H54 (cell line): ENCODE data around the gene TRPM5.

Experiments used
- DNase-seq: peaks from one replicate; pipeline ENCODE4 v3.0.0; 2011; ENCODE audit warnings: low spot score, mixed read lengths; ENCODE audit not compliant: insufficient read length
- FAIRE-seq: peaks from 3 replicates; lab custom pipeline; 2011; peaks lifted over from hg19 to GRCh38; lab: Jason Lieb, UNC
- POLR2A ChIP-seq: IDR thresholded peaks from 2 replicates; pipeline ENCODE4 v1.6.1; 2011; ENCODE audit warnings: low read depth, mild to moderate bottlenecking, low read length

TRPM5 gene

DNA sequence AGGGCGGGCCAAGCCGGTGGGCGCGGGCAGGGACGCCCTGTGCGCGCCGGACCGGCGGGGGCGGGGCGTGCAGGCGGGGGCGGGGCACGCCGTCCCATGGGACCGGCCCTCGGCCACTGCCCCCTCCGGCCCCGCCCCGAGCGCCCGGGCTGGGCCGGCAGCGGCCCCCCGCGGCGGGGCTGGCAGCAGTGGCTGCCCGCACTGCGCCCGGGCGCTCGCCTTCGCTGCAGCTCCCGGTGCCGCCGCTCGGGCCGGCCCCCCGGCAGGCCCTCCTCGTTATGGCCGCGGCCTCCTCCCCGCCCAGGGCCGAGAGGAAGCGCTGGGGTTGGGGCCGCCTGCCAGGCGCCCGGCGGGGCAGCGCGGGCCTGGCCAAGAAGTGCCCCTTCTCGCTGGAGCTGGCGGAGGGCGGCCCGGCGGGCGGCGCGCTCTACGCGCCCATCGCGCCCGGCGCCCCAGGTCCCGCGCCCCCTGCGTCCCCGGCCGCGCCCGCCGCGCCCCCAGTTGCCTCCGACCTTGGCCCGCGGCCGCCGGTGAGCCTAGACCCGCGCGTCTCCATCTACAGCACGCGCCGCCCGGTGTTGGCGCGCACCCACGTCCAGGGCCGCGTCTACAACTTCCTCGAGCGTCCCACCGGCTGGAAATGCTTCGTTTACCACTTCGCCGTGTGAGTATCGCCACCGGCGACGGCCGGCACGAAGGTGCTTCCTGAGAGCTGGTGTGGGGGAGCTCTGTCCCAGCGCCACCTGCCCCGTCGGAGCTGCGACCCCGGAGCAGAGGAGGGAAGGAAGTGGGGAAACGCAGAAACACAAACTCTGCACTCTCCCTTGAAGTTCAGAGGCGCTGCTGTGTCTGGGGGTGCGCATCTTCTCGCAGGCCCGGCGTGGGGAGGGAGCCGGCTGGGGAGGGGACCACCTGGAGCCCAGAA is 769 bp upstream of the TRPM5 start, which contains the start of gene KCNQ1:
Gene KCNQ1 (plus strand): TSS at position 188 of the 925 bp plus-strand sequence. CDS start 91 bp downstream, at position 279.
- TF ChIP-seq POLR2A, result no peak
- peak; percentile 81 for DNase-seq
- no peak for FAIRE-seq

DNA sequence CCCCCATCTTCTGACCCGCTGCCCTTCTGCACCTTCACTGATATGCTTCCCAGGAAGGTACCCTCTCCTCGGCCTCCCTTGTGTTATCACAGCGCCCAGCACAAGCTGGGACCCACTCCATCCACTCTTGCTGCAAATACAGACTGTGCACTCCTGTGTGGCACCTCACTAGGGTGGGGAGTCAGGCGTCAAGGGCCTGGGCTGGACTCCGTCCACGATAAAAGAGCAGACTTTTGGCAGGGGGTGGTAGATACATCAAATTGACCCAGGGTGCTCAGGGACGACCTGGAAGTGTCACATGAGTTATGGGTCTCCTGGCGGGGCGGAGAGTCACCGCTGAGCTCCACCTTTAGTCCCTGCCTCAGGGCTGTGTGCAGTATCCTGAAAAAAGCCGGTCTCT is 908 bp downstream of the TRPM5 start:
- no peak for FAIRE-seq
- DNase-seq, result no peak

DNA sequence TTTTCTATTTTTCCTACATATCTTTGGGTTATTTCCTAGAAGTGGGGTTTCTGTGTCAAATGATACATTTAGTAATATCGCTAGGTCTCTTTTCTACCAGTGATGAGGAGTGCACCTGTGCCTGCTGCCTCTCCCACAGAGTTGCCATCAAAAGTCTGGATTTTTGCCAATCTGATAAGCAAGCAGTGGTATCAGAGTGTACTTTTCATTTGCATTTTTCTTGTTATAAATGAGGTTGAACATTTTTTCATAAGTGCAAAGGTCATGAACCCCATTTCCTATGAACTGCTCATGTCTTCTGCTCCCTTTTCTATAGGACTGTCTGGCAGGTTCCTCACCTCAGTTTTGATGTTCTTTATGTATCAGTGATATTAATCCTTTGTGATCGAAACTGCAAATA is 1.7 kb downstream of the TRPM5 start:
- no peak for TF ChIP-seq POLR2A
- DNase-seq (no peak), FAIRE-seq (no peak)

More for the DNA sequence above, 908 bp downstream of the TRPM5 start:
- TF ChIP-seq POLR2A, result no peak

DNA sequence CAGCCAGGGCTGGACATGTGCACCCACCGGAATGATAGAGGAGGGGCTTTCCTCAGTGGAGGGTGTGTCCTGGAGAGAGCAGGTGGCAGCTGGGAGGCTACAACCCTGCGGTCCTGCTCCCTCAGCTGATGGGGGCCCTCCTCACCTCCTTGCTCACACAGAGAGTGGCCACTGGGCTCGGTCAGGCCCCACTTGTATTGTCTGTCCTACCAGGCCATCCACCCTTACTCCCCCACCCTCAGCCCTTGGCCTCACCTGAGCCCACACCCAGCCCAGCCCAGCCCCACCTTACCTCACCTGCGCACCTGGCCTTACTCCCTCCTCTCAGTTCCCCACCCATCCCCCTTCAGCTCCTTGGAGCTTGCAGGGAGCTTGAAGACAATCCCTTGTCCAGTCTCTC is 3.1 kb downstream of the TRPM5 start:
- FAIRE-seq (no peak), DNase-seq (no peak)
- no peak for TF ChIP-seq POLR2A

- FAIRE-seq (no peak), DNase-seq (no peak)
- no peak for TF ChIP-seq POLR2A
Observed at GRCh38 chr11:2440646-2441045, 3.7 kb downstream of the TRPM5 start.

DNA sequence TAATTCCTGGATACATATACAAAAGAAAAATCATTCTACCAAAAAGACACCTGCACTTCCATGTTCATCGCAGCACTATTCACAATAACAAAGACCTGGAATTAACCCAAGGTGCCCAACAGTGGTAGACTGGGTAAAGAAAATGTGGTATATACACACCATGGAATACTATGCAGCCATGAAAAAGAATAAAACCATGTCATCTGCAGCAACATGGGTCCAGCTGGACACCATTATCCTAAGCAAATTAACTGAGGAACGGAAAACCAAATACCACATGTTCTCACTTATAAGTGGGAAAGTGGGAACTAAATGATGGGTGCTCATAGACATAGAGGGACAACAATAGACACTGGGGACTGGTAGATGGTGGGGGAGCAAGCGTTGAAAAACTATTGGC is 4.5 kb downstream of the TRPM5 start:
- FAIRE-seq, result no peak
- TF ChIP-seq POLR2A, result no peak
- DNase-seq, result no peak

- no peak for TF ChIP-seq POLR2A
- FAIRE-seq, result no peak
- DNase-seq, result no peak
Observed at GRCh38 chr11:2437516-2437915, 6.8 kb downstream of the TRPM5 start.

DNA sequence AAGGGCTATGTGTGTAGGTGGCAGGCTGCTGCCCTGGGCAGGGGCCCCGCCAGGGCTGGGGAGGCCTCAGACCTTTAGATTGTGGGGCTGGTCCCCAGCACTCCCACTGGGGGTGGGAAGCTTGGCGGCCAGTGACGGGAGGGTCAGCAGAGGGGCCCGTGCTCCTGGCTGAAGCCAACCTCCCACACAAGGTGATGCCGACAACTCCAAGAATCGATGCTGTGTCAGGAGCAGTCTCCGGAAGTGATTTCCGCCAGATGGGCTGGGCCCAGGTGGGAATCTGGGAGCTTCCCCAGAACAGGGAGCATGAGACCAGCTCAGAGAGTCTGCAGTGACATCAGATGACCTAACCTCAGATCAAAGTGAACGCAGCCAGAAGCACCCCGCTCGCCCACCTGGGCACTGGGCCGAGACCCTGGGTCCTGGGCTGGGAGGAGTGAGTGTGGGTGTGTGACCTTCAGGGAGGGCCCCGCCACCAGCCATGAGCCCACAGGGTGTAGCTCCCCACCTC is 7.7 kb downstream of the TRPM5 start:
- FAIRE-seq (no peak), DNase-seq (no peak)
- no peak for TF ChIP-seq POLR2A

- DNase-seq, result no peak
- TF ChIP-seq POLR2A, result no peak
- FAIRE-seq, result no peak
Observed at GRCh38 chr11:2436013-2436520, 8.2 kb downstream of the TRPM5 start.

DNA sequence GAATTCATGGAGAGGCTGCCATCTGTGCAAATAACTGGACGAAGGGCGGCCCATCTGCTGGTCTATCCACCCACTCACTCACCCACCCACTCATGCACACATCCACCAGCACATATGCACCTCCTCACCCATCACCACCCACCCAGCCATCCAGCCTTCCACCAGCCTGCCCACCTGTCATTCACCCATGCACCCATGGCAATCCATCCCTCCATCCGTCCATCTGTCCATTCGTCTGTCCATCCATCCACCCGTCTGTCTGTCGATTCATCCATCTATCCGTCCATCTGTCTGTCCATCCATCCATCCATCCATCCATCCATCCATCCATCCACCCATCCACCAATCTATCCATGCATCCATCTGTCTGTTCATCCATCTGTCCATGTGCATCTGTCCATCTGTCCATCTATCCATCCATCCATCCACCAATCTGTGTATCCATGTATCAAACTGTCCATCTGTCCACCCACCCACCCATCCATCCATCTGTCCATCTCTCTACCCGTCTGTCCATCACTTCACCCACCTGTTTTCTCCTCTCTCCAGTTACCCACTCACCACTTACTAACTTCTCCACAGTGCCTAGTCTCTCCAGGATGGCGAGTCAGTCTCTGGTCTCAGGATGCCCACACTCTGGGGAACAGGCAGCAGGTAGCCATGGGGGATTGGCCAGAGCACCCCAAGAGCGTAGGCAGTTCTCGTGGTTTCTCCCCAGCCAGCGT is 8.9 kb downstream of the TRPM5 start:
- FAIRE-seq (no peak), DNase-seq (no peak)
- TF ChIP-seq POLR2A, result no peak

- no peak for FAIRE-seq
- no peak for TF ChIP-seq POLR2A
- DNase-seq, result no peak
Observed at GRCh38 chr11:2434506-2435255, 9.6 kb downstream of the TRPM5 start.

- TF ChIP-seq POLR2A, result no peak
- DNase-seq, result no peak
- FAIRE-seq, result no peak
Observed at GRCh38 chr11:2434008-2434407, 10.3 kb downstream of the TRPM5 start.

DNA sequence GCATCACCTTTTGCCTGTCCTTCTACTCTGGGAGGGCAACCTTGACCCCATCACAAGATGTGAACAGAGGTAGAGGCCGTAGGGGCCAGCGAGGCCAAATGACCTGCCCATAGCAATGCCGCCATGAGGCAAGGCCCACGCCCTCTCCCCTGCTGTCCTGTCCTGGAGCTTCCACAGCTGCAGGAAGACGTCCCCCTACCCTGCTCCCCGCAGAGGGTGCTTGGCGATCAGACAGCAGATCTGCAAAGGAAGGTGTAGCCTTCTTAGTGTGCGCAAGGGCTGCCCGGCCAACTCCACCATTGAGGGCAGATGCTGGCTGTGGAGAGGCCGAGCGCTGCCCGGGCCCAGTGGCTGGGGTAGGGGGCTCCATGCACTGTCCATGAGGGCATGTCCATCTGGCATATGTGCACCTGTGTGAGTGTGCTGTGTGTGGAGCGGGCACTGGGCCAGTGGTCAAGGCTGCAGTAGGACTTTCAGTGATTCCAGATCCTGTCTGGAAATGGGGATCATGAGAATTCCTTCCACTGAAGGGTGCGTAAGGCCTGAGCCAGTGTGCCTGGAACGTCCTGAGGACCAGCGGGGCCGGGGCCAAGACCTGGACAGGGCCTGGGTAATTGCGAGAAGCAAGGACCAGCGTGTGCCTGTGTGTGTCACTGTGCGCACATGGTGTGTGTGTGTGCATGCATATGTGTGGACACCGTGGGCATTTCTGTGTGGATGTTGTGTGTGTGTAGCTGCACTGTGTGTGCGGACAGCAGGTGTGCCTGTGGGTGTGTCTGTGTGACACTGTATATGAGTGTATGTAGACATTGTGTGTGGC is 11.0 kb downstream of the TRPM5 start:
- DNase-seq, result no peak
- FAIRE-seq, result no peak
- no peak for TF ChIP-seq POLR2A
